MCF 10A (cell line): ENCODE results near the gene MRPL28. TPM values are rescaled to one million over a fixed set of nuclear protein-coding genes. Genes with fewer than 3 reads are reported as not detected.
"Not testable (repeated sequence)": the region's sequence is repeated elsewhere in the genome, so short reads cannot be mapped to it uniquely, and the experiment has no call there.

Experiments used
- BruUV-seq: library from RNA; stranded (reverse); fragments of 400-500 nt; replicated peaks from 2 replicates; lab custom pipeline; 2021; lab: Mats Ljungman, UMichigan
- CTCF ChIA-PET: fragments of 300-600 bp; sonication (Branson Sonifier 250); formaldehyde crosslinking; extraction: SDS; loops from one replicate; lab custom pipeline; 2021; ENCODE audit warnings: antibody characterized with exemption, inconsistent platforms; lab: Yijun Ruan, JAX
- POLR2A ChIA-PET: fragments of 300-600, 350-650 bp; sonication (Branson Sonifier 250); formaldehyde crosslinking; extraction: SDS; loops from one replicate; lab custom pipeline; 2020; ENCODE audit warnings: antibody characterized with exemption, inconsistent platforms; lab: Yijun Ruan, JAX
- DNase-seq: peaks from one replicate; pipeline ENCODE4 v3.0.0-alpha.2; 2018; ENCODE audit not compliant: unreplicated experiment
- H3K27ac Mint-ChIP-seq: one replicate; pipeline ENCODE4 v1.8.0; 2022; ENCODE audit warnings: mild to moderate bottlenecking, low read depth, mixed read lengths; ENCODE audit not compliant: unreplicated experiment
- H3K27me3 Mint-ChIP-seq: one replicate; pipeline ENCODE4 v1.8.0; 2022; ENCODE audit warnings: mixed read lengths; ENCODE audit not compliant: insufficient read depth, unreplicated experiment
- H3K36me3 Mint-ChIP-seq: one replicate; pipeline ENCODE4 v1.8.0; 2022; ENCODE audit warnings: mild to moderate bottlenecking, moderate library complexity, mixed read lengths; ENCODE audit not compliant: insufficient read depth, unreplicated experiment
- H3K4me1 Mint-ChIP-seq: one replicate; pipeline ENCODE4 v1.8.0; 2022; ENCODE audit warnings: mixed read lengths; ENCODE audit not compliant: insufficient read depth, unreplicated experiment
- H3K4me3 Mint-ChIP-seq: one replicate; pipeline ENCODE4 v1.8.0; 2022; ENCODE audit warnings: mild to moderate bottlenecking, moderate library complexity, mixed read lengths; ENCODE audit not compliant: unreplicated experiment
- H3K9me3 Mint-ChIP-seq: one replicate; pipeline ENCODE4 v1.8.0; 2022; ENCODE audit warnings: mixed read lengths; ENCODE audit not compliant: unreplicated experiment
- CTCF ChIP-seq: fragments of 200-600 bp; IDR thresholded peaks from one replicate; pipeline ENCODE4 v1.8.0; 2022; ENCODE audit warnings: antibody characterized with exemption, mild to moderate bottlenecking; ENCODE audit not compliant: unreplicated experiment
- intact Hi-C: fragments of 100-400 bp; cut with micrococcal nuclease; formaldehyde crosslinking; loops from 2 replicates; pipeline ENCODE4 v1.14.1; 2022
- total RNA-seq: library from RNA; stranded (reverse); gene quantifications from 2 replicates; pipeline ENCODE4 v1.2.3, GENCODE V29; 2022

The MRPL28 gene
- total RNA-seq, 1 experiment from 2014 or later: 105 TPM

- BruUV-seq: no TSS peak
- H3K9me3 Mint-ChIP-seq: no peaks in the 10 kb centered on the region
- H3K27me3 Mint-ChIP-seq: no peaks in the 10 kb centered on the region
- no peak for TF ChIP-seq CTCF
- ChIA-PET POLR2A (no interaction called here), CTCF (interaction anchor here (0.6 to 2.5 kb wide), 13 partner anchors 12 to 1534 kb away, joined by 3 to 34 read pairs (median 5); no protein-coding TSS in a partner anchor)
- H3K36me3 Mint-ChIP-seq: peaks cover 10% of the 10 kb centered on the region
- H3K27ac Mint-ChIP-seq: no peak overlapping the region
- intact Hi-C loops: loop anchor here (2.0 kb wide), 1 partner anchor 134 kb away; the partner anchor contains the start of gene LUC7L
- H3K4me3 Mint-ChIP-seq: no peak overlapping the region
- no peaks in the 10 kb centered on the region for H3K4me1 Mint-ChIP-seq
- DNase-seq: no peak
These were observed 7.1 kb downstream of the MRPL28 start for GRCh38 chr16:363110-363765.

GRCh38 chr16:362702-362999 is 7.7 kb downstream of the MRPL28 start:
- H3K36me3 Mint-ChIP-seq: peaks cover 10% of the 10 kb centered on the region
- ChIA-PET CTCF (interaction anchor here (0.6 to 2.5 kb wide), 26 partner anchors 9 to 1535 kb away, joined by 3 to 34 read pairs (median 4); no protein-coding TSS in a partner anchor), POLR2A (interaction anchor here (1.2 to 1.5 kb wide), 2 partner anchors 8 to 134 kb away, joined by 6 to 11 read pairs; partner anchors contain the start of gene LUC7L)
- H3K9me3 Mint-ChIP-seq, H3K4me1 Mint-ChIP-seq, BruUV-seq, H3K27ac Mint-ChIP-seq, H3K27me3 Mint-ChIP-seq, H3K4me3 Mint-ChIP-seq, DNase-seq: not testable (repeated sequence)
- intact Hi-C loops: loop anchor here (1.0 to 2.0 kb wide), 3 partner anchors 134 to 297 kb away; partner anchors contain the start of gene LUC7L

GRCh38 chr16:361872-362701 is 8.3 kb downstream of the MRPL28 start:
- BruUV-seq: no TSS peak
- intact Hi-C loops: loop anchor here (1.0 to 2.0 kb wide), 3 partner anchors 133 to 297 kb away; partner anchors contain the start of gene LUC7L
- H3K4me1 Mint-ChIP-seq: no peaks in the 10 kb centered on the region
- peaks cover 5% of the 10 kb centered on the region for H3K36me3 Mint-ChIP-seq
- peak; percentile 92 for TF ChIP-seq CTCF
- no peaks in the 10 kb centered on the region for H3K27me3 Mint-ChIP-seq
- no peak overlapping the region for H3K27ac Mint-ChIP-seq
- DNase-seq: peak; percentile 86
- H3K4me3 Mint-ChIP-seq: no peak overlapping the region
- ChIA-PET POLR2A (interaction anchor here (0.7 to 1.6 kb wide), 5 partner anchors 8 to 290 kb away, joined by 3 to 11 read pairs (median 6); partner anchors contain the start of genes LUC7L and RHBDF1), CTCF (interaction anchor here (0.6 to 2.5 kb wide), 37 partner anchors 10 to 1536 kb away, joined by 3 to 34 read pairs (median 4); no protein-coding TSS in a partner anchor)
- H3K9me3 Mint-ChIP-seq: no peaks in the 10 kb centered on the region

- Mint-ChIP-seq H3K4me3 (no peak overlapping the region), H3K27ac (no peak overlapping the region), H3K9me3 (no peaks in the 10 kb centered on the region), H3K27me3 (no peaks in the 10 kb centered on the region), H3K36me3 (no peaks in the 10 kb centered on the region), H3K4me1 (no peaks in the 10 kb centered on the region)
- CTCF ChIA-PET: interaction anchor here (0.6 to 2.5 kb wide), 25 partner anchors 10 to 296 kb away, joined by 3 to 34 read pairs (median 4); no protein-coding TSS in a partner anchor
- intact Hi-C loops: no loop called here
- no peak for DNase-seq
- BruUV-seq: no TSS peak
- POLR2A ChIA-PET: interaction anchor here (1.0 to 1.6 kb wide), 4 partner anchors 9 to 289 kb away, joined by 3 to 11 read pairs (median 4); partner anchors contain the start of genes LUC7L, MRPL28 and RHBDF1
- TF ChIP-seq CTCF: no peak
These were observed 8.9 kb downstream of the MRPL28 start for GRCh38 chr16:361341-361871.
